Muscle layer of colon (tissue), 2 donors: ENCODE measurements around the gene TMEM43.

ENCODE experiments used
- H3K27ac ChIP-seq: one replicate; pipeline ENCODE4 v1.7.0; 2013; ENCODE audit warnings: low read depth, mild to moderate bottlenecking, low read length, moderate library complexity
- H3K27me3 ChIP-seq, 2 donors: one replicate each; pipeline ENCODE4 v1.7.0; 2013; ENCODE audit warnings: low read length in 2 of 2, mild to moderate bottlenecking in 2 of 2; ENCODE audit not compliant: insufficient read depth in 2 of 2, control insufficient read depth in 1 of 2
- H3K36me3 ChIP-seq: one replicate; pipeline ENCODE4 v1.7.0; 2013; ENCODE audit warnings: mild to moderate bottlenecking, low read length; ENCODE audit not compliant: insufficient read depth
- H3K4me1 ChIP-seq: one replicate; pipeline ENCODE4 v1.7.0; 2013; ENCODE audit warnings: mild to moderate bottlenecking, low read length; ENCODE audit not compliant: insufficient read depth
- H3K4me3 ChIP-seq, 2 donors: one replicate each; pipeline ENCODE4 v1.7.0; 2013; ENCODE audit warnings: low read length in 2 of 2, low read depth in 1 of 2, mild to moderate bottlenecking in 1 of 2, moderate library complexity in 1 of 2
- H3K9ac ChIP-seq: one replicate; pipeline ENCODE4 v1.7.0; 2013; ENCODE audit warnings: low read length
- H3K9me3 ChIP-seq: one replicate; pipeline ENCODE4 v1.7.0; 2013; ENCODE audit warnings: mild to moderate bottlenecking, low read length
- donor health status: abdominal sarcoma.
- donor health status: Adenocarcinoma of cecum.

Gene TMEM43

DNA sequence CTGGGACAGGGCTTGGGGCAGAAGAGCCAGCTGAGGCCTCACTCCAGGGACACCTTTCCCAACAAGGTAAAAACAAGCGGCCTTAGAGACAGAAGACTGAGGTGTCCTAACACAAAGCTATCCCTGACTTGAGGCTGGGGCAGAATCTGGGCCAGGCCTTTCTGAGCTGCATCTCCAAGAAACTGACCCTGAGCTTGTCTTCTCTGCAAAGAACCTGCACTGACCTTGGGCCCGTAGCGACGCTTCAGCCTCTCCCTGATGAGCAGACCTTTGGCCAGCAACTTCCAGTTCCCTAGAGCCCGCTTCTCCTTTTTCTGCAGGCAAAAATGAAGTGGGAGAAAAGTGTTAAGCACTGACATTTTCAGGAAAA is 22.2 kb downstream of the TMEM43 start:
- Histone ChIP-seq H3K4me3 (no peak overlapping the region), H3K9ac (no peak overlapping the region), H3K36me3 (peaks cover 46% of the 10 kb centered on the region), H3K9me3 (no peaks in the 10 kb centered on the region), H3K27ac (no peak overlapping the region), H3K4me1 (peaks cover 34% of the 10 kb centered on the region), H3K27me3 (no peaks in the 10 kb centered on the region)

DNA sequence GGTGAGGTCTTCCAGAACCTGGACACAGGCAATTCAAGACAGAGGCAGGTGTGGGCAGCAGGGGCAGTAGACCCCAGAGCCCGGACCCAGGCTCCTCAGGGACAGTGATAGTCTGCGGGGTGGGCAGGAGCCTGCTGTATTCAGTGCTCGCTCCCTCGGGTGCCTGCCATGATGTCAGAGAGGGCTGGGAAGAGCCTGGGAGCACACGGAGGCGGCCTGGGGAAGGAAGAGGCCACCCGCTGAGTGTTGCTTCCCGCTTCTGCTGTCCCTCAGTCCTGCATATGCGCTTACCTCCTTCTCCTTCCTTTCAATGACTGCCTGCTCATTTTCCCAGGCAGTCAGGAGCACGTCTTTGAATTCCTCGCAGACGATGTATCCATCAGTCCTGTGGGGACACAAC is 22.8 kb downstream of the TMEM43 start:
- Histone ChIP-seq H3K27me3 (no peaks in the 10 kb centered on the region), H3K4me1 (peaks cover 31% of the 10 kb centered on the region), H3K27ac (no peak overlapping the region), H3K9me3 (no peaks in the 10 kb centered on the region), H3K36me3 (peaks cover 46% of the 10 kb centered on the region), H3K4me3 (no peak overlapping the region), H3K9ac (no peak overlapping the region)

DNA sequence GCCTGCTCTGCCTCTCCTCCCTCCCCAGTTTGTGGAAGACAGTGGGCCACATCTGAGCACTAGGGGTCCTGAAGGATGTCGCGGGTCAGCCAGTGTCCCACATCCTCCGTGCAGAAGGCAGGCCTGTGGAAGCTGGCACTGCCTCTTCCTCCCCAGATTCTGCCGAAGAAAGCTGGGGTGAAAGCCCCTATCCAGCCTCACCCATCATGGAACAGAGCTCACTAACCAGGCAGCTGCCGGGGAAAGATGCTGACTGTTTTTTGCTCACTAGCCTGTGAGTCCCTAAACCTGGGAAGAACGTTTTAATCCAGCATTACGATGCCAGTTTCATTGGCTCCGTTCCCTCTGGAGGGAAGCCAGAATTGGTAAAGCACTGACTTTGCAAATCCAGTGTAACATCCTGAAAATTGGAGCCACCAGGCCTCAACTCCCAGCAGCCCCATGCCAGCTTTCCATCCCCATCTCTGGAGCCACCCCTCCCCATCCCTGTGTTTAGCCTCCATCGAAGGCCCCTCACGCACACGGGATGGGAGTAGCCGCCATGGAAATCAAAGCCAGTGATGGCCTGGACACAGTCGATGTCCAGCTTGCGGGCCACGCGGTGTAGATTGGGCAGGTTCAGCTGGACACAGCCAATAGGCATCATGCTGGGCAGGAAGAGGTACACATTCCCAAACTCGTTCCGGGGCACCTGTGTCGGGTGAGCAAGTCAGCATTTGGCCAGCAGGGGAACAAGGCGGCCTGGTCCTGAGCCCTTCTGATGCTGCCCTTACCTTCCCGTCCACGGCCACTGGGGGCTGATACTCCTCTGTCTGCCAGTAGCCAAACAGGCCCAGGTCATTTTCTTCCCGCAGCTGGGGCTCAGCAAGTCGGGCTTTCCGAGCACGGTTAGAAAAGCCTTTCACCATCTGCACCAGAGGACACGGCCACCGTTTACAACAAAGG is 23.5 kb downstream of the TMEM43 start:
- peaks cover 24% of the 10 kb centered on the region for H3K4me1 ChIP-seq
- H3K36me3 ChIP-seq, result peaks cover 47% of the 10 kb centered on the region
- H3K27ac ChIP-seq, result no peak overlapping the region
- H3K9ac ChIP-seq, result no peak overlapping the region
- H3K9me3 ChIP-seq, result no peaks in the 10 kb centered on the region
- H3K4me3 ChIP-seq, result no peak overlapping the region
- H3K27me3 ChIP-seq, result no peaks in the 10 kb centered on the region

DNA sequence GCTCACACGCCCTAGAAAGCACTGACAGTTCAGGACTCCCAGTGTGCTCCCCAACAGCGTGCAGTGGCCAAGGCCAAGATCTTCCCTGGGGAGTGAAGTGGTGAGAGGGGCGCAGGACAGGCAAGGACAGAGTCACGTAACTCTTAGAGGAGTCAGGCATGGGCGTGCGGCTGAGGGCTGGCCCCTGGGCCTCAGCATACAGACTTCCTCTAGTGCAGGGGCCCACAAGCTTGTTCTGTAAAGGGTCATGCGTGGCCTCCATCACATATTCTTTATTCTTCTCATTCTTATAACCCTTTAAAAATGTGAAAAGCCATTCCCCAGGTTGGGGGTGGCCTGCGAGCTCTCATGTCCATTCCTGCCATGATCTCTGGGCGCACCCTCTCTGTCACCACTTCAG is 25.2 kb downstream of the TMEM43 start:
- Histone ChIP-seq H3K4me3 (no peak overlapping the region), H3K27me3 (no peaks in the 10 kb centered on the region), H3K9me3 (no peaks in the 10 kb centered on the region), H3K4me1 (peaks cover 8% of the 10 kb centered on the region), H3K27ac (no peak overlapping the region), H3K36me3 (peaks cover 58% of the 10 kb centered on the region), H3K9ac (no peak overlapping the region)

DNA sequence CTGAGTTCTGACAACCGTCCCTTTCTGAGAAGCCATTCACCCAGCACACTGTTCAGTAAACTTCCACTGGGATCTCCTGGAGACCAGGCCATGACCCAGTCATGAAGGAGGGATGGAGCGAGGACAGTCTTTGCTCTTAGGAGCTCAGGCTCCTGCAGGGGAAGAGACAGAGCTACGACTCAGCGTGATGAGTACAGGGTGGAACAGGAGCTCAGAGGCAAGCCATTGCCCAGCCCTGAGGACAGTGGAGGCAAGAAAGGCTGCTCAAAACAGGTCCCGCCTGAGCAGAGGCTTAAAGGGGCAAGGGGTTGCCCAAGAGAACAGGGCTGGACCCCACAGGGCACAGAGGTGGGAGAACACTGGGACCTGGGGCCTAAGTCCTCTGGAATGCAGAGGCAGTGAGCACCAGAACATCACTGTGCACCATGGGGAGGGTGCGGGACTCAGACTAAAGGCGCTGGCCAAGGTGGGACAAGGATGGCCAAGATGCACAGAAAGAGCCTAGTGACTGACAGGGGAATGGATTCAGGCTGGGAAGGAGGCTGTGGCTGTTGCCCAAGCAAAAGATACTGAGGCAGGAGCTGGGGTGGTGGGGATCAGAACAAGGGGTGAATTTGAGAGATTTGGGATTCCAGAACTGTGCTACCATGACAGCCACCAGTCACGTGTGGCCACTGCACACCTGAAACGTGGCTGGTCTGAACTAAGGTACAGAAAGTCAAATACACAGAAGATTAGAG is 25.8 kb downstream of the TMEM43 start:
- peaks cover 58% of the 10 kb centered on the region for H3K36me3 ChIP-seq
- H3K9me3 ChIP-seq, result no peaks in the 10 kb centered on the region
- peaks cover 2% of the 10 kb centered on the region for H3K4me1 ChIP-seq
- no peak overlapping the region for H3K27ac ChIP-seq
- H3K4me3 ChIP-seq, result no peak overlapping the region
- no peak overlapping the region for H3K9ac ChIP-seq
- H3K27me3 ChIP-seq, result no peaks in the 10 kb centered on the region

DNA sequence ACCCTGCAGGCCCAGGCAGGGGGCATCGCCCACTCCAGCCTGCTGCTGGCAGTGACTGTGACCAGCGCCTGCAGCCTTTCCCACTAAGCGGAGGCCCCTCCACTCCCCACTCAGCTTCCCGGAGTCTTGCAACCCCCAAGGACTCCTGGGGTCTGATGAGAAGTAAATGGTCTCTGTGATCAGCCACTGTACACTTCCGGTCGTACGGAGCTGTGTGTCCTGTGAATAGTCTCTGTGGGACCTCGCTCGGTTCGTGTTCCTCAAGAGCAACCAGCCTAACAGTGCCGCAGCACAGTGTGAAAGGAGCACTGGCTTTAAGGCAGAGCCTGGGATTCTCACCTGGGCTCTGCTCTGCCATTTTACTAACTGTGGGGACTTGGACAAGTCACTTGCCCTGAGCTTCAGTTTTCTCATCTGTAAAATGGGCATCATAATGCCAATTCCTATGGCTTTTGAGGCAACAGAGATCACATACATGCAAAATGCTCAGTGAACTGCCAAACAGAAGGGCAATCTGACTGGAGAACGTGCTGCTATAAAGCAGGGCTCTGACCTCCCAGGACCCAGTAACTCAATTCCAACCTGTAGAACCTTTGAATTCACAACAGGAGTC is 26.7 kb downstream of the TMEM43 start:
- no peak overlapping the region for H3K4me3 ChIP-seq
- H3K27me3 ChIP-seq, result no peaks in the 10 kb centered on the region
- H3K27ac ChIP-seq, result no peak overlapping the region
- no peaks in the 10 kb centered on the region for H3K9me3 ChIP-seq
- no peaks in the 10 kb centered on the region for H3K4me1 ChIP-seq
- no peak overlapping the region for H3K9ac ChIP-seq
- peaks cover 59% of the 10 kb centered on the region for H3K36me3 ChIP-seq

DNA sequence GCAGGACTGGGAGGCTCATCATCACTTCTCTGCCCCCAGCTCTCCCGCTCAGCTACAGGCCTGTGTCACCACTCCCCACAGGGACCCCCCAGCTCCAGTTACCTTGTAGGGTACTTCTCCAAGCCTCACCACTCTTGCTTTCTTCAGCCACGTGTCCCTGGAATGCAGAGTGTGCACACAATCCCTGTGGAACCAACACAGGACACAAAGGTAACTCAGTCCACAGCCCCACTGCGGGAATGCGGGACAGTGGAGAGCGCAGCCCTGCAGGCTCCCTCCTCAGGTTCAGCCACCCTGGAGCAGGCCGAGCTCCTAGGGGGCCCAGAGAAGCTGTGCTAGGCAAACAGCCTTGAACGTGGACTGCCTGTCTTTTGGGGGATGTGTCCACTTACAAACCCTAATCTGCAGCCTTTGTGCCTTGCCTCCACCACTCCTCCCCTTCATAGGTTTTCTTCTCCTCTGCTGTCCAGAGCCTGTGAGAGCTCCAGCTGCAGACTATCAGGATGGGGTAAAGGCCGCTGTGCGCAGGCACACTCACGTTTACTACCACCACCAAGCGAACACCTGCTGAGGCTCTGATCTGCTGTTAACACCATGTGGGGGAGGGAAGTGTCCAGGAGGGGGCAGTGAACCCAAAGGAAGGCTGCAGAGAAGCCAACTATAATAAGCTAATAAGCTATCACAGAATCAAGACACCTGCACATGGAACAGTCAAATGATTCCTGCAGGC is 27.5 kb downstream of the TMEM43 start:
- Histone ChIP-seq H3K36me3 (peaks cover 59% of the 10 kb centered on the region), H3K9me3 (no peaks in the 10 kb centered on the region), H3K27ac (no peak overlapping the region), H3K9ac (no peak overlapping the region), H3K4me3 (no peak overlapping the region), H3K4me1 (no peaks in the 10 kb centered on the region), H3K27me3 (no peaks in the 10 kb centered on the region)

DNA sequence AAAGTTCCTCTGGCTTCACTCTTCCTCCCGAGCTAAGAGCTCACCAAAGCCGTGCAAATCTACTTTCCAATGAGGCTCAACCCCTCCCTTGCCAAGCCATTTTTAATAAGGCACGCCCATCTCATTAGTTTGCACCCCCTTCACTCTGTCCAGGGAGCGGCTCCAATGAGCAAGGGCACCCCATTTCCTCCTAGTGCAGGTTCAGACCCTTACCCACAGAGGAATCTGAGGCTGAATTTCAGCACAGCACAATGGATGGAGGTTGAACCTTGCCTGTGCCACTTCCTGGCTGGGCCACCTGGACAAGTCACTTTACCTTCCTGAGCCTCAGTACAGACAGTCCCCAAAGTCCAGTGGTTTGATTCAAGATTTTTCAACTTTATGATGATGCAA is 28.1 kb downstream of the TMEM43 start:
- H3K9ac ChIP-seq, result no peak overlapping the region
- no peak overlapping the region for H3K4me3 ChIP-seq
- H3K27me3 ChIP-seq, result no peaks in the 10 kb centered on the region
- no peaks in the 10 kb centered on the region for H3K9me3 ChIP-seq
- no peaks in the 10 kb centered on the region for H3K4me1 ChIP-seq
- H3K36me3 ChIP-seq, result peaks cover 59% of the 10 kb centered on the region
- H3K27ac ChIP-seq, result no peak overlapping the region

DNA sequence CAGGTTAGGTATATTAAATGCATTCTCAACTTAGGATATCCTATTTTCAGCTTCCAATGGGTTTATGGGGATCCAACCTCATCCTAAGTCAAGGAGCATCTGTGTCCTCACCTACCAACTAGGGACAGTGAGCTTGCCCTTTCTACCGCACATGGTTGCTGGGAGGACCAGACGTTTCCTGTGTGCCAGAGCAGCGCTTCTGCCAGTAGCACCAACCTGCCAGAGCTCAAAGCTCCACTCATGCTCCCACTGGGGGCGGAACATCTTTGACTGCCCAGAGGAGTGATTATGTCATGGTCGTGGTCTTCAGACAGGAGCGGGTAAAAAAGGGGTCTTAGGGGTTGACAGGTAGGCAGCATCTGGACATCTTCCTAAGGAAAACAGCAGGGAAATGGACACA is 28.8 kb downstream of the TMEM43 start:
- no peaks in the 10 kb centered on the region for H3K9me3 ChIP-seq
- H3K4me3 ChIP-seq, result no peak overlapping the region
- no peak overlapping the region for H3K27ac ChIP-seq
- no peaks in the 10 kb centered on the region for H3K27me3 ChIP-seq
- H3K4me1 ChIP-seq, result no peaks in the 10 kb centered on the region
- H3K36me3 ChIP-seq, result peaks cover 61% of the 10 kb centered on the region
- no peak overlapping the region for H3K9ac ChIP-seq

DNA sequence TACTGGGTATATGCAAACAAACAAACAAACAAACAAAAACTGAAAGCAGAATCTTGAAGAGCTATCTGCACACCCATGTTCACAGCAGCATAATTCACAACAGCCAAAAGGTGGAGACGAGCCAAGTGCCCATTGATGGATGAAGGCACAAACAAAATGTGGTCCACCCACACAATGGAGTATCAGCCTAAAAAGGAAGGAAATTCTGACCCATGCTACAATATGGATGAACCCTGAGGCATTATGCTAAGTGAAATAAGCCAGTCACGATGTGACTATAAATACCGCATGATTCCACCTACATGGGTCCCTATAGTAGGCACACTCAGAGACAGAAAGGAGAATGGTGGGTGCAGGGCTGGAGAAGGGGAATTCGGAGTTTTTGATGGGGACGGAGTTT is 29.4 kb downstream of the TMEM43 start:
- H3K27ac ChIP-seq, result no peak overlapping the region
- no peak overlapping the region for H3K4me3 ChIP-seq
- H3K9ac ChIP-seq, result no peak overlapping the region
- no peaks in the 10 kb centered on the region for H3K27me3 ChIP-seq
- H3K9me3 ChIP-seq, result no peaks in the 10 kb centered on the region
- H3K4me1 ChIP-seq, result no peaks in the 10 kb centered on the region
- peaks cover 67% of the 10 kb centered on the region for H3K36me3 ChIP-seq

DNA sequence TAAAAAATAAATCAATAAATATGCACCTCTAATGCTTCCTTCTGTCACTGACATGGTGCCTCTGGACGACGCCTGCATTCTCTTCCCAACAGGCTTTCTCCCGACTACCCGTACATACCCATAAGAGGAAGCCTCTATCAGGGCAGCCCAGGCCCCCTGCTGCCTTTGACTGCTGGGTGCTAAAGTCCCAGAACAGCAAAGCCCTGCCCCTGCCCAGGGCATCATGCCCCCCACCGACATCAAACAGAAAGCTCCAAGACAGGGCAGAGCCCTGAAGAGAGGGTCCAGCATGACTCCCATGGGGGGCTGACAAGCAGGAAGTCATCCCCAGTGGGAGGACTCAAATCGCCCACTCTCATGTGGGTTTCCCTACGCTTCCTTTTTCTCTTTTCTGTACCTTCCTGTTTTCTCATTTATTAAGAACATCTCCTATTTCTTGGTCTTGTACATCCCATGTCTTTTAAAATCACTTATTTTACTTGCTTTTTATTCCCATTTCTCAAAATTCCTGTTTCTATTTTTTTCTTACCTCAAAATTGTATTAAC is 30.1 kb downstream of the TMEM43 start:
- no peak overlapping the region for H3K9ac ChIP-seq
- H3K4me1 ChIP-seq, result no peaks in the 10 kb centered on the region
- no peaks in the 10 kb centered on the region for H3K9me3 ChIP-seq
- no peaks in the 10 kb centered on the region for H3K27me3 ChIP-seq
- H3K4me3 ChIP-seq, result no peak overlapping the region
- no peak overlapping the region for H3K27ac ChIP-seq
- H3K36me3 ChIP-seq, result peaks cover 73% of the 10 kb centered on the region
